ENCODE measurements around the gene ANKRD49. TPM values are rescaled to one million over a fixed set of nuclear protein-coding genes. Genes with fewer than 3 reads are reported as not detected.

ANKRD49 gene, protein sequence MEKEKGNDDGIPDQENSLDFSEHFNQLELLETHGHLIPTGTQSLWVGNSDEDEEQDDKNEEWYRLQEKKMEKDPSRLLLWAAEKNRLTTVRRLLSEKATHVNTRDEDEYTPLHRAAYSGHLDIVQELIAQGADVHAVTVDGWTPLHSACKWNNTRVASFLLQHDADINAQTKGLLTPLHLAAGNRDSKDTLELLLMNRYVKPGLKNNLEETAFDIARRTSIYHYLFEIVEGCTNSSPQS
- polyA plus RNA-seq (2011; rRNA removed) (15.4 and 20.3 TPM in 2 replicates), polyA plus RNA-seq (2017; fragmentation: RNase III; extraction: RNeasy Plus Mini Kit Qiagen cat#74134 plus additional on column Dnase treatment) (7.4 to 9.7 TPM (median 9.6 TPM) in 3 replicates), polyA minus RNA-seq (2011; rRNA and poly(A)+ RNA removed) (4.5 and 6.0 TPM in 2 replicates)
- polyA plus RNA-seq (2012; cell fraction: cytosol; rRNA removed), result 3.4 and 3.5 TPM in 2 replicates
- 2.8 and 5.1 TPM in 2 replicates for polyA plus RNA-seq (2012; cell fraction: nucleus; rRNA removed)

DNA sequence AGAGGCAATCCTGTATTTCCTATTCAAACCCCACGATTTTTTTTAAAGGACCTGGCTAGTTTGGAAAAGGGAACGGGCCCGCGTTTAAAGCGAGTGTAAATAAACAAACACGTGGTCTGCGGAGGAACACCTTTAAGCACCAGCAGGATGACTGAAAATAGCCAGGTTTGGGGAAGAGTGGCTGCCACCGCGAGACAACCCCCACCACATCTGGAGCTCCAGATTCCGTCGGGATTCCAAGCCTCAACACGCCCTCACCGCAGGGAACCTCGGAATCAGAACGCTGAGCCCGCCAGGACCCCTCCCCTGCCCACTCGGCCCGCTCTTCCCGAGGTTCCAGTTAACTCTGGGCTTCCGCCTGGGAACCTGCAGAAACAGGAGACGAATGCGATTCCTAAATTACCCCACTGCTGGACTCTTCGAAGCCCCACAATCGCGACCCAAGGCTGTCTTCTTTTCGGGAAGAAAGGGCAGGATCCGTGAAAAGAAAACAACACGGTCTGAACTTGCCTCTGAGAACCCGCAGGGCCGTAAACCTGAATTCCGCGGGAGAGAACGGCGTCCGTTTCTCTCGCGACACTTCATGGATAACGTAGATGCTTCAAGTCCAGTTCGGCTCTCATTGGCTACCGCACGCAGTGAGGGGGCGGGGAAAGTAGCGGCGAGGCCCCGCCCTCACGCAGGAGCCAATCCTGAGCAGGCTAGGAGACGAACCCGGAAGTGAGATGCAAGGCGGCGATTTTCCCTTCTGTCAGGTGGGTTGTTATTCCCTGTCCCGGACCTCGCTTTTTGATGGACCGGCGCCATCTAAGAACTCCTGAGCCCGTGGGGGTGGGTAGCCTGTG, at the start of gene ANKRD49, which contains the start of gene MRE11:
TSS of gene ANKRD49 (plus strand) at position 704 of the 845 bp plus-strand sequence. CDS start 2,710 bp downstream, outside the sequence.
TSS of gene MRE11 (minus strand) at position 564 of the 845 bp plus-strand sequence. CDS start 1,043 bp downstream, outside the sequence.
- POLR2A ChIA-PET, result no interaction called here
- WGBS (ENCODE audit: missing lambda C conversion rate), result 1% methylated on average over 44 of the region's 55 CpGs
- peaks cover 18% of the 10 kb centered on the region for H3K4me1 ChIP-seq
- CTCF ChIA-PET, result no interaction called here
- FAIRE-seq (no peak), ATAC-seq (peak; percentile 98 to 100), DNase-seq (ENCODE audit: low read depth in 1 of 2, low spot score in 1 of 2) (peak; percentile 63 to 97)
- peak within 1 kb of the TSS; percentile 97 for H3K4me2 ChIP-seq
- H3K27ac ChIP-seq, result peak within 1 kb of the TSS; percentile 81 to 90
- H3K4me3 ChIP-seq, result peak within 1 kb of the TSS; percentile 97
- TF ChIP-seq, protein P1, sequence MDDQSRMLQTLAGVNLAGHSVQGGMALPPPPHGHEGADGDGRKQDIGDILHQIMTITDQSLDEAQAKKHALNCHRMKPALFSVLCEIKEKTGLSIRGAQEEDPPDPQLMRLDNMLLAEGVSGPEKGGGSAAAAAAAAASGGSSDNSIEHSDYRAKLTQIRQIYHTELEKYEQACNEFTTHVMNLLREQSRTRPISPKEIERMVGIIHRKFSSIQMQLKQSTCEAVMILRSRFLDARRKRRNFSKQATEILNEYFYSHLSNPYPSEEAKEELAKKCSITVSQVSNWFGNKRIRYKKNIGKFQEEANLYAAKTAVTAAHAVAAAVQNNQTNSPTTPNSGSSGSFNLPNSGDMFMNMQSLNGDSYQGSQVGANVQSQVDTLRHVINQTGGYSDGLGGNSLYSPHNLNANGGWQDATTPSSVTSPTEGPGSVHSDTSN (IDR thresholded peaks at IDR 0.05), result no peak
- peak; percentile 46; the same call in 1 of the 2 replicates for TF ChIP-seq PHF8 (IDR thresholded peaks at IDR 0.05; ENCODE audit: borderline replicate concordance, low read depth)
- TF ChIP-seq, protein P2, sequence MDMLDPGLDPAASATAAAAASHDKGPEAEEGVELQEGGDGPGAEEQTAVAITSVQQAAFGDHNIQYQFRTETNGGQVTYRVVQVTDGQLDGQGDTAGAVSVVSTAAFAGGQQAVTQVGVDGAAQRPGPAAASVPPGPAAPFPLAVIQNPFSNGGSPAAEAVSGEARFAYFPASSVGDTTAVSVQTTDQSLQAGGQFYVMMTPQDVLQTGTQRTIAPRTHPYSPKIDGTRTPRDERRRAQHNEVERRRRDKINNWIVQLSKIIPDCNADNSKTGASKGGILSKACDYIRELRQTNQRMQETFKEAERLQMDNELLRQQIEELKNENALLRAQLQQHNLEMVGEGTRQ (IDR thresholded peaks at IDR 0.05), result 0 out of 2 replicates have a peak, but pooled peaks have one; percentile 7
- TF ChIP-seq ZC3H11A (IDR thresholded peaks at IDR 0.05), result no peak
- TF ChIP-seq POLR2A (IDR thresholded peaks at IDR 0.05; ENCODE audit: low read length), result peak; percentile 38
- no peak for TF ChIP-seq CHD4 (IDR thresholded peaks at IDR 0.05; ENCODE audit: borderline replicate concordance)
- TF ChIP-seq TP53 (CRISPR knock-in tag; IDR thresholded peaks at IDR 0.05), result 0 out of 2 replicates have a peak, but pooled peaks have one; percentile 47
- TF ChIP-seq, protein P3, sequence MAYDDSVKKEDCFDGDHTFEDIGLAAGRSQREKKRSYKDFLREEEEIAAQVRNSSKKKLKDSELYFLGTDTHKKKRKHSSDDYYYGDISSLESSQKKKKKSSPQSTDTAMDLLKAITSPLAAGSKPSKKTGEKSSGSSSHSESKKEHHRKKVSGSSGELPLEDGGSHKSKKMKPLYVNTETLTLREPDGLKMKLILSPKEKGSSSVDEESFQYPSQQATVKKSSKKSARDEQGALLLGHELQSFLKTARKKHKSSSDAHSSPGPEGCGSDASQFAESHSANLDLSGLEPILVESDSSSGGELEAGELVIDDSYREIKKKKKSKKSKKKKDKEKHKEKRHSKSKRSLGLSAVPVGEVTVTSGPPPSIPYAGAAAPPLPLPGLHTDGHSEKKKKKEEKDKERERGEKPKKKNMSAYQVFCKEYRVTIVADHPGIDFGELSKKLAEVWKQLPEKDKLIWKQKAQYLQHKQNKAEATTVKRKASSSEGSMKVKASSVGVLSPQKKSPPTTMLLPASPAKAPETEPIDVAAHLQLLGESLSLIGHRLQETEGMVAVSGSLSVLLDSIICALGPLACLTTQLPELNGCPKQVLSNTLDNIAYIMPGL (CRISPR knock-in tag; IDR thresholded peaks at IDR 0.05; ENCODE audit: borderline replicate concordance), result peak; percentile 40; the same call in 1 of the 2 replicates
- TF ChIP-seq, protein P4, sequence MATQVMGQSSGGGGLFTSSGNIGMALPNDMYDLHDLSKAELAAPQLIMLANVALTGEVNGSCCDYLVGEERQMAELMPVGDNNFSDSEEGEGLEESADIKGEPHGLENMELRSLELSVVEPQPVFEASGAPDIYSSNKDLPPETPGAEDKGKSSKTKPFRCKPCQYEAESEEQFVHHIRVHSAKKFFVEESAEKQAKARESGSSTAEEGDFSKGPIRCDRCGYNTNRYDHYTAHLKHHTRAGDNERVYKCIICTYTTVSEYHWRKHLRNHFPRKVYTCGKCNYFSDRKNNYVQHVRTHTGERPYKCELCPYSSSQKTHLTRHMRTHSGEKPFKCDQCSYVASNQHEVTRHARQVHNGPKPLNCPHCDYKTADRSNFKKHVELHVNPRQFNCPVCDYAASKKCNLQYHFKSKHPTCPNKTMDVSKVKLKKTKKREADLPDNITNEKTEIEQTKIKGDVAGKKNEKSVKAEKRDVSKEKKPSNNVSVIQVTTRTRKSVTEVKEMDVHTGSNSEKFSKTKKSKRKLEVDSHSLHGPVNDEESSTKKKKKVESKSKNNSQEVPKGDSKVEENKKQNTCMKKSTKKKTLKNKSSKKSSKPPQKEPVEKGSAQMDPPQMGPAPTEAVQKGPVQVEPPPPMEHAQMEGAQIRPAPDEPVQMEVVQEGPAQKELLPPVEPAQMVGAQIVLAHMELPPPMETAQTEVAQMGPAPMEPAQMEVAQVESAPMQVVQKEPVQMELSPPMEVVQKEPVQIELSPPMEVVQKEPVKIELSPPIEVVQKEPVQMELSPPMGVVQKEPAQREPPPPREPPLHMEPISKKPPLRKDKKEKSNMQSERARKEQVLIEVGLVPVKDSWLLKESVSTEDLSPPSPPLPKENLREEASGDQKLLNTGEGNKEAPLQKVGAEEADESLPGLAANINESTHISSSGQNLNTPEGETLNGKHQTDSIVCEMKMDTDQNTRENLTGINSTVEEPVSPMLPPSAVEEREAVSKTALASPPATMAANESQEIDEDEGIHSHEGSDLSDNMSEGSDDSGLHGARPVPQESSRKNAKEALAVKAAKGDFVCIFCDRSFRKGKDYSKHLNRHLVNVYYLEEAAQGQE (IDR thresholded peaks at IDR 0.05), result peak; percentile 71
- no peak for TF ChIP-seq ZNF302 (CRISPR knock-in tag; IDR thresholded peaks at IDR 0.05)
- TF ChIP-seq, protein P5, sequence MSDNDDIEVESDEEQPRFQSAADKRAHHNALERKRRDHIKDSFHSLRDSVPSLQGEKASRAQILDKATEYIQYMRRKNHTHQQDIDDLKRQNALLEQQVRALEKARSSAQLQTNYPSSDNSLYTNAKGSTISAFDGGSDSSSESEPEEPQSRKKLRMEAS (IDR thresholded peaks at IDR 0.05), result peak; percentile 78
- TF ChIP-seq CBX8 (IDR thresholded peaks at IDR 0.05), result no peak
- TF ChIP-seq KDM1A (IDR thresholded peaks at IDR 0.05; ENCODE audit: low read depth), result no peak
- peak; percentile 79 for TF ChIP-seq CHD2 (IDR thresholded peaks at IDR 0.05; ENCODE audit: low read length, partially characterized antibody)
- TF ChIP-seq HEYL (CRISPR knock-in tag; IDR thresholded peaks at IDR 0.05), result no peak
- no peak for TF ChIP-seq TFCP2L1 (CRISPR knock-in tag; IDR thresholded peaks at IDR 0.05)
- TF ChIP-seq JUN (IDR thresholded peaks at IDR 0.05), result 0 out of 5 replicates have a peak, but pooled peaks of 1 of the 2 experiments have one; percentile 32
- TF ChIP-seq NFE2L2 (conservative IDR thresholded peaks at IDR 0.05; ENCODE audit: low read length), result no peak
- no peak for TF ChIP-seq ESRRA (IDR thresholded peaks at IDR 0.05; ENCODE audit: borderline replicate concordance, low read length)
- peak; percentile 64 for TF ChIP-seq KDM5A (IDR thresholded peaks at IDR 0.05)
- no peaks in the 10 kb centered on the region for H3K9me3 ChIP-seq
